ENCODE measurements around the gene ZFYVE9. TPM values are rescaled to one million over a fixed set of nuclear protein-coding genes. Genes with fewer than 3 reads are reported as not detected.
A peak's percentile ranks its signal among the peaks of the same experiment; 100 is the strongest.

ZFYVE9 gene
- total and polyA plus RNA-seq, 2 donors from 2014 or later: 10.5 to 18.9 TPM

DNA sequence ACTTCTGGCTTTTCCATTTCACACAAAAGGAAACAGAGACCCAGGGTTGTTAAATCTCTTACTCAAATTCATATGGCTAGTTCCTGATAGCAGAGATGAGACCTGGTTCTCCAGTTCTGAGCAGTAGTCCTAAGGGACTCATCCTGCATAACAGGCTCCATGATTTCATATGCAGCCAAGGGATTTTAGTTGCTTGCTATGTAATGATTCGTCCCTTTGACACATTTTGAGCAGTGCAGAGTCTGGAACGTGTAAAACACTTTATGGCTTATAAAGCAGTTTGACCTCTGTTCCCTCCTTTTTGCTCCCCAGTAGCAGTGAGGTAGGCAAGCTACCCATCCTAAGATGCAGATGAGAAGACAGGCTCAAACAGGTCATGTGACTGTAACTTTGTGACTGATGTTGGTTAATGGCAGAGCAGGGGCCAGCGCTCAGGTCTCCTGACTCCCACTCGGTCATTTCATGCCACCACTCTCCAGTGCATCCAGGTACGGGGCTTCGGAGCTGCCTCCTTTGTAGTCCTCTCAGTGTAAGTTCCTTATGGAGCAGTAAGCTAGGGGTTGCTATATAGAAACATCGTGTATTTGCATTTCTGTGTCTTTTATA is 199.9 kb downstream of the ZFYVE9 start:
- Histone ChIP-seq H3K36me3 (ENCODE audit: control insufficient read depth in 2 of 3, insufficient read depth in 3 of 3, low read length in 3 of 3) (peaks cover 0 to 12% (median 11%) of the 10 kb centered on the region in 3 donors), H3K9ac (ENCODE audit: low read length in 3 of 3) (no peak overlapping the region), H3K4me3 (ENCODE audit: low read length in 3 of 3) (no peak overlapping the region), H3K9me3 (ENCODE audit: control insufficient read depth in 2 of 3, insufficient read depth in 1 of 3, low read length in 3 of 3) (no peaks in the 10 kb centered on the region), H3K4me1 (ENCODE audit: control insufficient read depth in 2 of 3, insufficient read depth in 2 of 3, low read depth in 1 of 3, low read length in 3 of 3) (no peaks in the 10 kb centered on the region), H3K27me3 (ENCODE audit: control insufficient read depth, insufficient read depth, low read length) (no peaks in the 10 kb centered on the region), H3K27ac (ENCODE audit: low read depth in 2 of 2, low read length in 2 of 2) (no peak overlapping the region)
- intact Hi-C loops (cut with DNase I): no loop called here
- TF ChIP-seq, protein P1, sequence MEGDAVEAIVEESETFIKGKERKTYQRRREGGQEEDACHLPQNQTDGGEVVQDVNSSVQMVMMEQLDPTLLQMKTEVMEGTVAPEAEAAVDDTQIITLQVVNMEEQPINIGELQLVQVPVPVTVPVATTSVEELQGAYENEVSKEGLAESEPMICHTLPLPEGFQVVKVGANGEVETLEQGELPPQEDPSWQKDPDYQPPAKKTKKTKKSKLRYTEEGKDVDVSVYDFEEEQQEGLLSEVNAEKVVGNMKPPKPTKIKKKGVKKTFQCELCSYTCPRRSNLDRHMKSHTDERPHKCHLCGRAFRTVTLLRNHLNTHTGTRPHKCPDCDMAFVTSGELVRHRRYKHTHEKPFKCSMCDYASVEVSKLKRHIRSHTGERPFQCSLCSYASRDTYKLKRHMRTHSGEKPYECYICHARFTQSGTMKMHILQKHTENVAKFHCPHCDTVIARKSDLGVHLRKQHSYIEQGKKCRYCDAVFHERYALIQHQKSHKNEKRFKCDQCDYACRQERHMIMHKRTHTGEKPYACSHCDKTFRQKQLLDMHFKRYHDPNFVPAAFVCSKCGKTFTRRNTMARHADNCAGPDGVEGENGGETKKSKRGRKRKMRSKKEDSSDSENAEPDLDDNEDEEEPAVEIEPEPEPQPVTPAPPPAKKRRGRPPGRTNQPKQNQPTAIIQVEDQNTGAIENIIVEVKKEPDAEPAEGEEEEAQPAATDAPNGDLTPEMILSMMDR (IDR thresholded peaks at IDR 0.05; ENCODE audit: borderline replicate concordance, extremely low read depth, insufficient read depth): no peak
- DNase-seq (peak in 1 of 5 donors; percentile 14), FAIRE-seq (no peak)

DNA sequence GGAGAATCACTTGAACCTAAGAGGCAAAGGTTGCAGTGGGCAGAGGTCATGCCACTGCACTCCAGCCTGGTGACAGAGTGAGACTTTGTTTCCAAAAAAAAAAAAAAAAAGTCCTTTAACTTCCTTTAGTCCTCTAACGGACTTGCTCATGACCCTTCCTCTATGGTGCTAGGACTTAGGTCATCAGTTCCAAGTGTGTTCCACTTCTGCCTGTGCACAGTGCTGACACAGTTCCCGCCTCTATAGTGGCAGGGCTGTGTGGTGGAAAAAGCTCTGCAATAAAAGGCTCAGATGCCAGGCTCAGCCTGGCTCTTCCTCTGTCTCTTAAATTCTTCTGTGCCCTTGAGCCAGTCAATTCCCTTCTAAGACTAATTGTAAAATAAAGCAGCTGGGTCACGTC is 202.1 kb downstream of the ZFYVE9 start:
- Histone ChIP-seq H3K27me3 (ENCODE audit: control insufficient read depth, insufficient read depth, low read length) (no peaks in the 10 kb centered on the region), H3K4me1 (ENCODE audit: control insufficient read depth in 2 of 3, insufficient read depth in 2 of 3, low read depth in 1 of 3, low read length in 3 of 3) (no peaks in the 10 kb centered on the region), H3K4me3 (ENCODE audit: low read length in 3 of 3) (no peak overlapping the region), H3K9ac (ENCODE audit: low read length in 3 of 3) (no peak overlapping the region), H3K9me3 (ENCODE audit: control insufficient read depth in 2 of 3, insufficient read depth in 1 of 3, low read length in 3 of 3) (no peaks in the 10 kb centered on the region), H3K36me3 (ENCODE audit: control insufficient read depth in 2 of 3, insufficient read depth in 3 of 3, low read length in 3 of 3) (peaks cover 0 to 12% (median 7%) of the 10 kb centered on the region in 3 donors), H3K27ac (ENCODE audit: low read depth in 2 of 2, low read length in 2 of 2) (no peak overlapping the region)
- FAIRE-seq (no peak), DNase-seq (no peak)
- intact Hi-C loops (cut with DNase I): no loop called here
- TF ChIP-seq, protein P1 (IDR thresholded peaks at IDR 0.05; ENCODE audit: borderline replicate concordance, extremely low read depth, insufficient read depth): no peak

DNA sequence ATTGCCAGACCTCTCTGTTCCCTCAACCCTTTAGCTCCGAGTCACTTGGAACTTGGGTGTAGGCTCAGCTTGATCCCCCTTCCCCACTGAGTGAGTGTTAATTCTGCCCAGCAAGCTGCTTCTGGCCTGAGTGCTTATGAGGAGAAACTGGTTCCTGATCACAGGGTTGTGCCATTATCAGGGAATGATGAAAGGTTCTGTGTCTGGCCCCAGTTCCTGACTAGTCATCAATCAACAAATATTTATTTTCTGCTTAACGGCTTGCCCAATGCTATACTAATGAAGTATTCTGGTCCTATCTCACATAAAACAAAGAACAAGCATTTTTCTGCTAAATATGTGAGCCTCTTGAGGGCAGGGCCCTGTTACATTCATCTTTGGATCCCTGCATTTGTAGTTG is 203.4 kb downstream of the ZFYVE9 start:
- Histone ChIP-seq H3K27ac (ENCODE audit: low read depth in 2 of 2, low read length in 2 of 2) (no peak overlapping the region), H3K9me3 (ENCODE audit: control insufficient read depth in 2 of 3, insufficient read depth in 1 of 3, low read length in 3 of 3) (no peaks in the 10 kb centered on the region), H3K4me1 (ENCODE audit: control insufficient read depth in 2 of 3, insufficient read depth in 2 of 3, low read depth in 1 of 3, low read length in 3 of 3) (no peaks in the 10 kb centered on the region), H3K9ac (ENCODE audit: low read length in 3 of 3) (no peak overlapping the region), H3K4me3 (ENCODE audit: low read length in 3 of 3) (no peak overlapping the region), H3K36me3 (ENCODE audit: control insufficient read depth in 2 of 3, insufficient read depth in 3 of 3, low read length in 3 of 3) (peaks cover 0 to 12% (median 7%) of the 10 kb centered on the region in 3 donors), H3K27me3 (ENCODE audit: control insufficient read depth, insufficient read depth, low read length) (no peaks in the 10 kb centered on the region)
- intact Hi-C loops (cut with DNase I): no loop called here
- FAIRE-seq: no peak
- DNase-seq: no peak
- TF ChIP-seq, protein P1 (IDR thresholded peaks at IDR 0.05; ENCODE audit: borderline replicate concordance, extremely low read depth, insufficient read depth): no peak

DNA sequence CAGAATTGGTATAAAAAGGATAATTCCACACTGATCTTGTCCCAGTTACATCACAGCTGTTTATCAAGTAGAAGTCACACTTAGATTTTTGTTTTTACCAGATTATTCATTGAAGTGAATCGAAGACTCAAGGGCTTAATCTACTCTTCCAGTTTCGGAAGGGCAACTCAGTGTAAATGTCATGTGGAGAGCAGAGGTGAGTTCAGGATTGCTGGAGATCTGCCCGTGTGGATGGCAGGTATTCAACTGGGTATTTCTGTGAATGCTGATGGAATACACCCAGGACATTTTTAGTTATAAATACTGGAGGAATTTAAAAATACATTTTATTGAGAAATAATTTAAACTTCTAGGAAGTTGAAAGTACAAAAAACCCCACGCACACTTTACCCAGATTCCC is 204.8 kb downstream of the ZFYVE9 start:
- DNase-seq (no peak), FAIRE-seq (no peak)
- Histone ChIP-seq H3K27ac (ENCODE audit: low read depth in 2 of 2, low read length in 2 of 2) (no peak overlapping the region), H3K27me3 (ENCODE audit: control insufficient read depth, insufficient read depth, low read length) (no peaks in the 10 kb centered on the region), H3K4me1 (ENCODE audit: control insufficient read depth in 2 of 3, insufficient read depth in 2 of 3, low read depth in 1 of 3, low read length in 3 of 3) (no peaks in the 10 kb centered on the region), H3K9ac (ENCODE audit: low read length in 3 of 3) (no peak overlapping the region), H3K4me3 (ENCODE audit: low read length in 3 of 3) (no peak overlapping the region), H3K36me3 (ENCODE audit: control insufficient read depth in 2 of 3, insufficient read depth in 3 of 3, low read length in 3 of 3) (peaks cover 0 to 12% (median 6%) of the 10 kb centered on the region in 3 donors), H3K9me3 (ENCODE audit: control insufficient read depth in 2 of 3, insufficient read depth in 1 of 3, low read length in 3 of 3) (no peaks in the 10 kb centered on the region)
- intact Hi-C loops (cut with DNase I): no loop called here
- TF ChIP-seq, protein P1 (IDR thresholded peaks at IDR 0.05; ENCODE audit: borderline replicate concordance, extremely low read depth, insufficient read depth): no peak
